HEK293 (cell line): ENCODE results near the gene CACHD1.

Source experiments
- CTCF ChIP-seq: fragments of 450-650 bp; formaldehyde crosslinking; IDR thresholded peaks from 2 replicates; pipeline ENCODE4 v1.5.1; 2016; ENCODE audit warnings: missing biosample characterization, missing genetic modification characterization
- REPIN1 ChIP-seq: fragments of 450-650 bp; formaldehyde crosslinking; IDR thresholded peaks from 2 replicates; pipeline ENCODE4 v1.5.1; 2017; ENCODE audit warnings: missing biosample characterization, missing genetic modification characterization, low read depth
- TCF7L2 ChIP-seq: IDR thresholded peaks from 2 replicates; pipeline ENCODE4 v1.6.1; 2011; ENCODE audit warnings: low read depth, mild to moderate bottlenecking, inconsistent platforms, low read length, moderate library complexity, borderline replicate concordance
- YY1 ChIP-seq: fragments of 450-650 bp; formaldehyde crosslinking; IDR thresholded peaks from 2 replicates; pipeline ENCODE4 v1.5.1; 2018; ENCODE audit warnings: missing biosample characterization, missing genetic modification characterization
- ZNF335 ChIP-seq: fragments of 450-650 bp; formaldehyde crosslinking; conservative IDR thresholded peaks from 2 replicates; pipeline ENCODE4 v1.5.1; 2016; ENCODE audit warnings: missing biosample characterization, missing genetic modification characterization
- ZNF473 ChIP-seq: fragments of 450-650 bp; formaldehyde crosslinking; IDR thresholded peaks from 2 replicates; pipeline ENCODE4 v1.5.1; 2017; ENCODE audit warnings: missing biosample characterization, missing genetic modification characterization
- ZNF624 ChIP-seq: fragments of 450-650 bp; formaldehyde crosslinking; IDR thresholded peaks from 2 replicates; pipeline ENCODE4 v1.5.1; 2017; ENCODE audit warnings: missing biosample characterization, missing genetic modification characterization

GRCh38 chr1:64540265-64540791 is 70.4 kb downstream of the CACHD1 start:
- TF ChIP-seq ZNF473 (no peak), CTCF (tag by site-specific recombination) (no peak), YY1 (no peak), ZNF624 (no peak), REPIN1 (tag by site-specific recombination) (no peak), TCF7L2 (no peak), ZNF335 (no peak)
